SK-N-MC (cell line): ENCODE measurements around the gene AP3S1.

Experiments used
- EZH2 ChIP-seq: fragments of 200-600 bp; sonication (generic); IDR thresholded peaks from one replicate; pipeline ENCODE4 v1.6.1; 2017; ENCODE audit warnings: antibody characterized with exemption
- FOXP2 ChIP-seq: optimal IDR thresholded peaks from 2 replicates; pipeline ENCODE3; 2011; ENCODE audit warnings: mild to moderate bottlenecking, moderate library complexity; ENCODE audit not compliant: insufficient read depth; ENCODE audit errors: extremely low read length, control extremely low read depth
- POLR2AphosphoS5 ChIP-seq: IDR thresholded peaks from 2 replicates; pipeline ENCODE4 v1.6.1; 2012; ENCODE audit warnings: mild to moderate bottlenecking, low read depth, low read length, borderline replicate concordance

GRCh38 chr5:115825948-115826347 lies 15.8 kb upstream of the AP3S1 start:
- TF ChIP-seq EZH2 (no peak), POLR2AphosphoS5 (no peak), FOXP2 (no peak)
